GM19238 (cell line): ENCODE data around the gene EGR4.
A peak's percentile ranks its signal among the peaks of the same experiment; 100 is the strongest.

Experiments used
- DNase-seq: peaks from one replicate; pipeline ENCODE4 v3.0.0; 2011; ENCODE audit warnings: low spot score; ENCODE audit not compliant: insufficient read length

The EGR4 gene

DNA sequence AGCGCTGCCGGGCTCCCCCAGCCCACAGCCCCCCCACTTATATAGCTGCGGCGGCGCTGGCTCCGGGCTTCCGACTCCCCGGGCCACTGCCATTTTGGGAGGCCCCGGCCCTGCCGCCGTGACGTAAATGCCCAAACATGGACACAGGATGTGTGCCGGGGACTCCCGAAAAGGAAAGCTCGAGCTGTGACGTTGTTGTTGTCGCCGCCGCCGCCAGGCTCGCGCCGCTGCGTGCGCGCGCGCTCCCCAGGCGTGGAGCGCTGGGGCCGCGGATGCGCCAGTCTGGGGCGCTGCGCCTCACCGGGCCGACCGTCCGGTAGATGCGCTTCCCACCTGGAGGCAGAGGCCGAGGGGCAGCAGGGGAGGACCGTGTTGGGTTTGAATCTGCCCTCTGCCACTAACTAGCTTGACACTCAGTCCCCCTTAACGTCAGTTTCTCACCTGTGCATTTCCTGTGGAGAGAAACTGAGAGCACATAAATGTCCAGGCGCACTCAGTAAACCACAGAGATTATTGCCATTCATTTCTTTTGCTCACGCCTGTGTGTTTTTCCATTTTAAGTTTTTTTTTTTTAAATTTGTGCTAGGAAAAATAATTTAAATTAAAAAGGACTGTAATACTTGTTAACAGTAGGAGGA, at the start of gene EGR4:
Gene EGR4 (minus strand): TSS at position 15 of the 638 bp plus-strand sequence. CDS start 231 bp downstream, outside the sequence.
- peak; percentile 88 for DNase-seq

GRCh38 chr2:73341039-73341438, 47.7 kb upstream of the EGR4 start:
- DNase-seq = no peak

- no peak for DNase-seq
Measured at GRCh38 chr2:73339201-73339600, 45.9 kb upstream of the EGR4 start.

- DNase-seq = no peak
Measured at GRCh38 chr2:73337828-73338227, 44.5 kb upstream of the EGR4 start.

DNA sequence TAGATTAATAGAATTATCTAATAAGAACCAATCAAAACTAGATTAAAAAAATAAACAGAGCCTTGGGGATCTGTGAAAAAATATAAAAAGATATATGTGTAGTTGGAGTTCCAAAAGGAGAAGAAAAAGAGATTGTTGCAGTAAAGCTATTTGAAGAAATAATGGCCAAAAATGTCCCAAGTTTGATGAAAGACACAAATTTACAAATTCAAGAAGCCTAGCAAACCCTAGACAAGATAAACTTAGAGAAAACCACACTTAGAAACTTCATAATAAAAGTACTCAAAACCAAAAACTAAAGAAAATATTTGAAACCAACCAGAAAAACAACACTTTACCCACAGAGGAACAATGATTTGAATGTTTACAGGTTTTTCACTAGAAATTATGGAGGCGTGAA, 41.3 kb upstream of the EGR4 start:
- DNase-seq = no peak

DNA sequence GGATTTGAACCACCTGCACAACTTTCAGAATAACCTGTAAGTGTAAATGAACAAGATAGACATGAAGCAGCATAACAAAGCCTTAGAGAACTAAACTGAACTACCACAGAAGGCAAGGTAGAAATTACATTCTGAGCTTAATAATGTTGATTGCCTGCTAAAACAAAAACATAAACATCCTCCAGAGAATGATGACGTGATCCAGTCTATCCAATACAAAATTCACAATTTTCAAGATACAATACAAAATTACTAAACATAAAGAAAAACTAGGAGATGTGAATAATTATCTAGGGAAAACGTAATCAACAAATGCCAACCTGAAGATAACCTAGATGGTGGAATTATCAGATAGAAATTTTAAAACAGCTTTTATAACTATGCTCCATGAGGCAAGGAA, 40.7 kb upstream of the EGR4 start:
- DNase-seq = no peak

- DNase-seq = no peak
Measured at GRCh38 chr2:73333564-73333963, 40.2 kb upstream of the EGR4 start.

DNA sequence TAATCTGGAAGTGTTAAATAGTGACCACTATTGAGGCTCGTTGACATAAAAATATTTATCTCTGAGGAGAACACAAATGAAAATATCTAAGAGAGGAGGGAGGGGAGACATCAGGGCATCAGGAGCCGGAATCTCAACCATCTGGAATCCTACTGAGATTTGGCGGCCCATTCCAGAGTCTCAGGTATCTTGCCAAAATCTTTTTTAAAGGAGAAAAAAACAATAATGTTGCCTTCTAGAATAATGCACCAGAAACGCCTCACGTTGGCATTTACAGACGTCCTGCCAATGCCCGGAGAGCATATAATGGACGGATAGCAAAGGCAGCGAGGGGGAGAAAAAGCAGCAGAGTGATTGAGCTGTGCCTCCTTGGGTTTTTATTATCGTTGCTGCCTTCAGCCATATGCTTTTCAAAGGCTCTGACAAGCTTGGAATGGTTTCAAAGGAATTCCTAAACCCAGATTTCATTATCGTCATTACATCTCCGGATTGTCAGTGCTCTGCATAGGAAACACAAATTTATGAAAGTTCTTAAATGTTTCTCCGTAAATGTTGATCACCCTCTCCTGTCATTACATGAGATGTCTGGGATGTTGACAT, 30.9 kb upstream of the EGR4 start:
- no peak for DNase-seq

DNA sequence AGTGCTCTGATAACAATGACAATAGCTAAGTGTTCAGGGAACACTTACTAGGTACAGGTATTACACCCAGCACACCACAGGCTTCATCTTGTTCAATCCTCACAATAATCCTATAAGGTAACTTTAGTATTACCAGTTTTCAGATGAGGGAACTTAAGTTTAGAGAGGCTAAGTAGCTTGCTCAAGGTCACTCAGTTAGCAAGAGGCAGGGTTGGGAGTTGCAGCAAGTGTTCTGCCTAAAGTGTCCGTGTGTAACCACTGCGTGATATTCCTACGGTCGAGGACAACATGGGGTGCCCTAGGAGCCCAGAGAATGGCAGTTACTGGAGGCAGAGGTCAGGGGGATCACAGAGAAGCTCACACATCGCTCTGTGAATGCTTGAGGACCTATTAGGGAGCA, 30.2 kb upstream of the EGR4 start:
- DNase-seq = no peak

DNA sequence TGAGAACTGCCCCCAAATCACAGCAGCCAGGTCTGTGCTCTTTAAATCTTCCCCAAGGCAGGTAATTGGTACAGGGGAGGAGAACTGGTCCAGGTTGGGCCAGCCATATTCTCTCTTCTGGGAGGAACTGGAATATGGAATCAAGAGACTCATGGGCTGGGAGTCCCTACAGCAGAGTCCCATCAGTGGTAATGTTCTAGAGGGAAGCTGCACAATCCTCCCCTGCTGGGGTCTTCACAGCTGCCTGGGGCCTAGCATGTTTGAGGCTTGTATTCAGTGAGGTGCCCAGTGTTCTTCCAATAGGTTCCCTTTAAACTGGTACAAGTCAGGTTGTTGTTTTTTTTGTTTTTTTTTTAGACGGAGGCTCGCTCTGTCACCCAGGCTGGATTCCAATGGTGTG, 21.1 kb upstream of the EGR4 start:
- no peak for DNase-seq

DNA sequence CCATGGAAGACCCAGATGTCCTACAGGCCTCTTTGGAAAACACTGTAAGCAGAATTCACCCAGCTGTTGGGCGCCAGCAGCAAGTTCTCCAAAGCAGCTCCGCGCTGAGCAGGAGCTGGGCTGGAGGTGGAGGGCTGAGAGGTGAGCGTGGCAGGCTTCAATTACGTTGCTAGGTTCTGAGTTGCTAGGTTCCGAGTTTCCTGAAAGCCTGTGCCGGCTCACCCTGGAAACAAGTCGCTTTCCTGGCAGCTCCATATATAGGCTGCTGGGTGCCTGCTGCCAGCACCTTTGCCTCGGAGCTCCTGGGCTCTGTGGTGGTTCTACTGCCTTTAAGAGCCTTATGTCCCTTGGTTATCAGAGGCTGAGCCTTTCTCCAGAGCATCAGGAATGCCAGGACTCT, 14.4 kb upstream of the EGR4 start:
- DNase-seq = no peak

GRCh38 chr2:73301636-73302035, 8.3 kb upstream of the EGR4 start:
- DNase-seq = no peak

GRCh38 chr2:73300926-73301325, 7.6 kb upstream of the EGR4 start:
- DNase-seq = no peak

- DNase-seq = no peak
Measured at GRCh38 chr2:73297586-73297985, 4.2 kb upstream of the EGR4 start.

DNA sequence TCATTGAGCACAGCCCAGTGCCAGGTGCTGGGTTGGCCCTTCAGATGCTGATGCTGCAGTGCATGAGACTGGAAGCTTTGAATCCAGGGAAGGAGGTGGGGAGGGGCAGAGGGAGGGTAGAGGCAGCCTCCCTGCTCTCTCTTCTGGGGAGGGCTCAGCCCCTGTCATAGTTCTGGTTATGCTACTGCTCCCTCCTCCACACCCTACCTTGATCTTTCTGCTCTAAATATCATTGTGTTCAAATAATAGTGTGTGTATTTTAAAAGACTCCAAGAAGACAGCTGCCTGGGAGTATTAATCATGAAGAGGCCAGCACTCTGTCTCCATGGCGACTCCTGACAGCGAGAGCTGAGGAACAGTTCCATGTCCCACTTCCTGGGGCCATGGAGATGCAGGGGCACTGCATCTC, 3.8 kb upstream of the EGR4 start:
- no peak for DNase-seq

- DNase-seq = no peak
Measured at GRCh38 chr2:73295751-73296400, 2.5 kb upstream of the EGR4 start.

DNA sequence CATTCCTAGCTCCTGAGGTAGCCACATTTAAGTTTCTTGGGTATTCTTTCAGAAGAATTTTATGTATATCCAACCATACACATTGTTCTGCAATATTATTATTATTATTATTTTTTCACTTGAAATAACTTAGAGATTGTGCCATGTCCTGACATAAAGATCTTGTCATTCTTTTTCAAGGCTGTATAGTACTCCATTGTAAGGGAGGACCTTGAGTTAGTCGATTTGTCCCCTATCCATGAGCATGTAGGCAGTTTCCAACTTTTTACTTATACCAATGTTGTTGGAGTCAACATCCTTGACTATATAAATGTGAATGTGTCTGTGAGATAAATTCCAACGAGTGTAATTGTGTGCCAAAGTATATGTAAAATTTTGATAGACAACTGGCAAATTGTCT, 891 bp upstream of the EGR4 start:
- no peak for DNase-seq

DNA sequence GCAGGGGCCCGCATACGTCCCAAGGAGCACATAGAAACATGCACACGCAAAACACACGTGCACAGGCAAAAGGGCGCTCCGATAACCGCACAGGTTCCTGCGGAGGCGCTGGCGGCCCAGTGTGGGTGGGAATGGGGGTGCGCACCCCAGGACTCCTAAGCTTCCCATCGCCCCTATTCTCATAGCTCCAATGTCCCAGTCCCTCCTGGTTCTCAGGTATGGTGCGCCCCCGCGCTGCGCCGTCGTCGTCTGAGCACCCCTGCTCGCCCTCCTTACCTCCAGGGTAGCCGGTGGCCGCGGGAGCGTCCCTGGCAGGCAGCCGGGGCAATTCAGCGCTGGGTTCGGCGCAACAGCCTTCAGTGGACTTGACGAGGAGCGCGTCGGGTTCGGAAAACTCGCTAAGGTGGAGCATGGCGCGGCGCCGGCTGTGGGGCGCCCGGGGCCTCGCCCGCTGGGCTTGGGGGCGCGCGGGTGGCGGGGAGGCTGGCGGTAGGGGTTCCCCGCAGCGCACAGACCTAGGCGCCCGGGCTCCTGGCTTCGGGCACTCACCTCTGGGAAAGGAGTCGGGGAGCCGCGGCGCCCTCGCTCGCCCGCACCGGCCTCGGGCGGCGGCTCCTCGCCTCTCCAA, 328 bp downstream of the EGR4 start:
- no peak for DNase-seq

DNA sequence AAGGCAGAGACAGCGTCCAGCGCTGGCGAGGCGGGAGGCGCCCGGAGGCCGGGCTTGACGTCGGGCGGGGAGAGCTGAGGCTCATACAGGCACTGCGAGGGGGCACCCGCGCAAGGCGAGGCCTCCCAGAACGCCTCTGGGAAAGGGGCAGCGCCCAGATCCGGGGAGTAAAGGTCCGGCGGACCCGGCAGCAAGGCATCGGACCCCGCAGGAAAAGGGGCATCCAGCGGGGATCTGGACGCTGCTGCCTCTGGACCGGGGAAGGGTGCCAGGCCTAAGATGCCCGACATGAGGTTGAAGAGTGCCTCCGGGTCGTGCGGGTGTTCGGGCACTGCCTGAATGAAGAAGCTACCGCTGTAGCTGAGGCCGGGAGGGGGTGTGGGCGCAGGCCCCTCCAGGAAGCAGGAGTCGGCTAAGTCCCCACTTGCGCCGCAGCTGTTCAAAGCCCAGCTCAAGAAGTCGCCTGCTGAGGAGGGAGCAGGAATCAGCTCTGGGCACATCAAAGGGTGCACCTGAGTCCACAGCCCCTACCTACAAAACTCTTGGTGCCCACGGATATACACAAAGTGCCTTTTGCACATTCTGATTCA, 937 bp downstream of the EGR4 start:
- DNase-seq = no peak

- no peak for DNase-seq
Measured at GRCh38 chr2:73291461-73292315, 1.7 kb downstream of the EGR4 start.

GRCh38 chr2:73291093-73291460, 2.3 kb downstream of the EGR4 start:
- DNase-seq = peak; percentile 42
